Glutamatergic neuron (in vitro differentiated cells): ENCODE results near the gene TOMM40L. TPM values are rescaled to one million over a fixed set of nuclear protein-coding genes. Genes with fewer than 3 reads are reported as not detected.

Experiments
- DNase-seq: peaks from one replicate; pipeline ENCODE4 v3.0.0; 2022
- H3K27ac Mint-ChIP-seq: one replicate; pipeline ENCODE4 v1.8.0; 2020; ENCODE audit warnings: mild to moderate bottlenecking, mixed read lengths, inconsistent platforms; ENCODE audit not compliant: unreplicated experiment
- H3K27me3 Mint-ChIP-seq: one replicate; pipeline ENCODE4 v1.8.0; 2020; ENCODE audit warnings: mild to moderate bottlenecking, moderate library complexity, mixed read lengths, inconsistent platforms; ENCODE audit not compliant: unreplicated experiment
- H3K36me3 Mint-ChIP-seq: one replicate; pipeline ENCODE4 v1.8.0; 2020; ENCODE audit warnings: mild to moderate bottlenecking, mixed read lengths, inconsistent platforms; ENCODE audit not compliant: unreplicated experiment
- H3K4me1 Mint-ChIP-seq: one replicate; pipeline ENCODE4 v1.8.0; 2020; ENCODE audit warnings: mild to moderate bottlenecking, low read depth, mixed read lengths, inconsistent platforms; ENCODE audit not compliant: unreplicated experiment
- H3K4me3 Mint-ChIP-seq: one replicate; pipeline ENCODE4 v1.8.0; 2020; ENCODE audit warnings: mild to moderate bottlenecking, mixed read lengths, inconsistent platforms; ENCODE audit not compliant: unreplicated experiment
- H3K9me3 Mint-ChIP-seq: one replicate; pipeline ENCODE4 v1.8.0; 2020; ENCODE audit warnings: mild to moderate bottlenecking, moderate library complexity, mixed read lengths, inconsistent platforms; ENCODE audit not compliant: unreplicated experiment
- CTCF ChIP-seq: fragments of 200-600 bp; sonication (generic); IDR thresholded peaks from one replicate; pipeline ENCODE4 v1.5.0; 2021; ENCODE audit not compliant: partially characterized antibody, unreplicated experiment
- total RNA-seq: library from RNA; stranded (reverse); fragmentation: NEBNext Ultra II Directional; extraction: Animal tissue kit (Norgen Biotek cat#: 25700); gene quantifications from one replicate; pipeline ENCODE4 v1.2.1, GENCODE V29; 2021; ENCODE audit not compliant: unreplicated experiment

Gene TOMM40L
- total RNA-seq, 1 donor from 2014 or later: 20.7 TPM

GRCh38 chr1:161261261-161262235 is 35.7 kb downstream of the TOMM40L start:
- Mint-ChIP-seq H3K27ac (no peak overlapping the region), H3K4me1 (peaks cover 22% of the 10 kb centered on the region), H3K4me3 (peak overlapping the region; percentile 48), H3K27me3 (peaks cover 17% of the 10 kb centered on the region), H3K9me3 (peaks cover 11% of the 10 kb centered on the region), H3K36me3 (peaks cover 17% of the 10 kb centered on the region)
- no peak for DNase-seq
- no peak for TF ChIP-seq CTCF

DNA sequence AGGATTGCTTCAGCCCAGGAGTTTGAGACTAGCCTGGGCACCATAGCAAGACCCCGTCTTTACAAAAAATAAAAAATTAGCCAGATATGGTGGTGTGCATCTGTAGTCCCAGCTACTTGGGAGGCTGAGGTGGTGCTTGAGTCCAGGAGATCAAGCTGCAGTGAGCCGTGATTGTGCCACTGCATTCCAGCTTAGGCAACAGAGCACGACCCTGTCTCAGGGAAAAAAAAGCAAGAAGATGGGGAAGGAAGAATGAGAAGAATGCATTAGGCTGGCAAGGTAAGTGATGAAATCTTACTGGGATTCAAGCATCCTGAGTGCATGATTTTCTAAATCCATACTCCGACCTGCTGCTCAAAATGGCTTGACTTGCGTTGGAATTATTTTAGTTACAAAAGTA is 39.4 kb downstream of the TOMM40L start:
- H3K4me1 Mint-ChIP-seq: peaks cover 15% of the 10 kb centered on the region
- H3K36me3 Mint-ChIP-seq: no peaks in the 10 kb centered on the region
- no peak overlapping the region for H3K27ac Mint-ChIP-seq
- TF ChIP-seq CTCF: no peak
- peaks cover 3% of the 10 kb centered on the region for H3K27me3 Mint-ChIP-seq
- no peak for DNase-seq
- no peak overlapping the region for H3K4me3 Mint-ChIP-seq
- peaks cover 2% of the 10 kb centered on the region for H3K9me3 Mint-ChIP-seq

DNA sequence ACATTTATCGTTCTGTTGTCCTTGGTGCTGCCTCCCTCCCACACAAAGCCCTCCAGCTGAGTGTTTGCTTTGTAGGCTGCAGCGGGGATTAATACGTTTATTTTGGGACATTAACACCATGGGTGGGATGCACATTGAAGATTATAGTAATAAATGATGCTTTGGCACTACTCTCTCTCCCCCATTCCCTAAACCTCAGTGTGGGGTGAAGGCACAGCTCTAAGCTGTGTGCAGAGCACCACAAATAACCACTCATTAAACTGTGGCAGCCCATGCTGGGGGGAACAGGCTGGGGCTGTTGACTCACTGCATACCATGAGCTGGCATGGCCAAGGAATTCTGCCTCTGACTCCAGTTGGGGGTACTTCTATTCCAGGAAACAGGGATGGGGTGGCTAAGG is 40.3 kb downstream of the TOMM40L start:
- H3K27me3 Mint-ChIP-seq: no peaks in the 10 kb centered on the region
- H3K27ac Mint-ChIP-seq: no peak overlapping the region
- H3K9me3 Mint-ChIP-seq: no peaks in the 10 kb centered on the region
- no peak overlapping the region for H3K4me3 Mint-ChIP-seq
- no peak for DNase-seq
- H3K36me3 Mint-ChIP-seq: no peaks in the 10 kb centered on the region
- peaks cover 7% of the 10 kb centered on the region for H3K4me1 Mint-ChIP-seq
- no peak for TF ChIP-seq CTCF

DNA sequence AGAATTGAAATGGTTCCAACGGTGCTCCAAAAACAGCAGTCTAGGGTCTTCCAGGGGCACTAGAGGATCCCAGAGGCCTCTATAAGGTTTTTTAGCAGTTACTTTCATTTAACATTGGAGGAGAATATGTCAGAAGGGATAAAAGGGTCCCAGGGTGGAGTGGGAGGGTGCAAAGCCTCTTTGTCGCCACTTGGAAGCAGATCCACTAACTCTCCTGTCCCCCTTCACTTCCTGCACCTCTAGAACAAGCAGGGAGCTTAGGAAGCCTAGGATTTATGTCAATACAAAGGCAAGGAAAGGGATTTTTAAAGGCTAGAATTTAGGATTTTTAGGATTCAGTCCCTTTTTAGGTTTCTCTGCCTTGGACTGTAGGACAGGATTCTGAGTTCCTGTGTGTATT is 41.0 kb downstream of the TOMM40L start:
- no peaks in the 10 kb centered on the region for H3K27me3 Mint-ChIP-seq
- no peak overlapping the region for H3K27ac Mint-ChIP-seq
- H3K36me3 Mint-ChIP-seq: no peaks in the 10 kb centered on the region
- peaks cover under 1% of the 10 kb centered on the region for H3K4me1 Mint-ChIP-seq
- H3K9me3 Mint-ChIP-seq: no peaks in the 10 kb centered on the region
- no peak overlapping the region for H3K4me3 Mint-ChIP-seq
- DNase-seq: no peak
- no peak for TF ChIP-seq CTCF

DNA sequence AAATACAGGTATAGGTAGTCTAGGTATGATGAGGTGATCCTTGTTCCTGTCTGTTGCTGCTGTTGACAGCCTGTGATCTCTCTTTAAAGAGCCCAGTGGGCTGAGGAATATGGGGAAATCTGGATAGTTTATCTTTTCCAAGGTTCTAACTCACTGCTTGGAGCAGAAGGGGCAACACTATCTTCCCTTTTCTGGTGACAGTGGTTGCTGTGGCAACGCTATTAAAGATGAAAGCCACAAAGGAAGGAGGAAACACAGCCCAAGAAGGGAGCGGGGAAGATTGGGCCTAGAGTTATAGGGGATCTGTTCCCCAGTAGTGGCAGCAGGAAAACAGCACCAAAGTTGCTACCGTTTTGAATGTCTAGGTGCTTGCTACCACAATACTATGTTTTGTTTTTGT is 41.5 kb downstream of the TOMM40L start:
- no peaks in the 10 kb centered on the region for H3K27me3 Mint-ChIP-seq
- no peak overlapping the region for H3K27ac Mint-ChIP-seq
- no peaks in the 10 kb centered on the region for H3K9me3 Mint-ChIP-seq
- DNase-seq: no peak
- H3K4me1 Mint-ChIP-seq: no peaks in the 10 kb centered on the region
- no peak overlapping the region for H3K4me3 Mint-ChIP-seq
- no peak for TF ChIP-seq CTCF
- no peaks in the 10 kb centered on the region for H3K36me3 Mint-ChIP-seq
